ENCODE results near the gene HSD11B2. TPM values are rescaled to one million over a fixed set of nuclear protein-coding genes. Genes with fewer than 3 reads are reported as not detected.

The HSD11B2 gene
- total RNA-seq, 1 experiment from 2014 or later, result 9.7 TPM

DNA sequence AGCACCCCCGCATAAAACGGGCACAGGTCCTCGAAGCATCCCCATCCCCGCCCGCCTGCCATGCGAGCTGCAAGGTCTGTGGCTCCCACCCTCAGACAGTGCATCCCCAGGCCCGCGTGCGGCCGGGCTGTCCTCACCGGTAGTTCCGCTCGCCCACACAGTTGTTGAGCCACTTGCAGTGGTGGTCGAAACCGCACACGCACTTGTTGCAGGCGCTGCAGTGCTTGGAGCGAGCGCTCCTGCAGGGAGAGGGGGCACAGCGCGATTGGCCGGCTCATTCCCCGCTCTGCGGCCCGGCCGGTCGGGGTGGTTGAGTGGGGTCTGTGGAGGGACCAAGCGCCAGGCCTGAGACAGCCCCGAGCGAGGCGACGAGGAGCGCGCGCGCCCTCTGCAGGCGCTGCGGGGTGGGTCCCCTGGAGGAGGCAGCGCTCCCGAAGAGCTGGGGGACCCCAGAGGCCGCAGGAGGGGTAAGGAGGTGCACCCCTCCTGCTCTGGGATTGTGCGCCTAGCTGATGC lies 31.6 kb upstream of the HSD11B2 start:
- DNase-seq (ENCODE audit: low read depth, low spot score) (no peak), ATAC-seq (peak; percentile 72)
- TF ChIP-seq RAD21 (IDR thresholded peaks at IDR 0.05; ENCODE audit: low read depth) (peak; percentile 71), SRF (IDR thresholded peaks at IDR 0.05; ENCODE audit: low read depth) (no peak)
- TF ChIP-seq, protein P1, sequence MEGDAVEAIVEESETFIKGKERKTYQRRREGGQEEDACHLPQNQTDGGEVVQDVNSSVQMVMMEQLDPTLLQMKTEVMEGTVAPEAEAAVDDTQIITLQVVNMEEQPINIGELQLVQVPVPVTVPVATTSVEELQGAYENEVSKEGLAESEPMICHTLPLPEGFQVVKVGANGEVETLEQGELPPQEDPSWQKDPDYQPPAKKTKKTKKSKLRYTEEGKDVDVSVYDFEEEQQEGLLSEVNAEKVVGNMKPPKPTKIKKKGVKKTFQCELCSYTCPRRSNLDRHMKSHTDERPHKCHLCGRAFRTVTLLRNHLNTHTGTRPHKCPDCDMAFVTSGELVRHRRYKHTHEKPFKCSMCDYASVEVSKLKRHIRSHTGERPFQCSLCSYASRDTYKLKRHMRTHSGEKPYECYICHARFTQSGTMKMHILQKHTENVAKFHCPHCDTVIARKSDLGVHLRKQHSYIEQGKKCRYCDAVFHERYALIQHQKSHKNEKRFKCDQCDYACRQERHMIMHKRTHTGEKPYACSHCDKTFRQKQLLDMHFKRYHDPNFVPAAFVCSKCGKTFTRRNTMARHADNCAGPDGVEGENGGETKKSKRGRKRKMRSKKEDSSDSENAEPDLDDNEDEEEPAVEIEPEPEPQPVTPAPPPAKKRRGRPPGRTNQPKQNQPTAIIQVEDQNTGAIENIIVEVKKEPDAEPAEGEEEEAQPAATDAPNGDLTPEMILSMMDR (IDR thresholded peaks at IDR 0.05 in 2 of 3, conservative IDR thresholded peaks at IDR 0.05 in 1 of 3; ENCODE audit: borderline replicate concordance in 1 of 3, insufficient read depth in 1 of 3, low read depth in 2 of 3, low read length in 2 of 3), result peak; percentile 58 to 72 (median 65); a peak in 5 of 6 replicates
- Histone ChIP-seq H2AFZ (ENCODE audit: low read depth, low read length, poor library complexity, severe bottlenecking) (no peak overlapping the region), H3K27me3 (ENCODE audit: insufficient read depth, low read length) (no peaks in the 10 kb centered on the region), H3K9me2 (ENCODE audit: insufficient read depth) (no peaks in the 10 kb centered on the region), H3K36me3 (ENCODE audit: control insufficient read depth in 1 of 2, insufficient read depth in 2 of 2, low read length in 2 of 2) (no peaks in the 10 kb centered on the region), H3K9ac (ENCODE audit: low read length) (no peak overlapping the region), H4K20me1 (ENCODE audit: insufficient read depth) (no peaks in the 10 kb centered on the region), H3K4me1 (ENCODE audit: control insufficient read depth in 1 of 2, insufficient read depth in 2 of 2, low read length in 2 of 2) (peaks cover 16 to 28% of the 10 kb centered on the region in 2 experiments), H3K4me3 (replicated peaks in 1 of 2; ENCODE audit: low read depth in 1 of 2, low read length in 2 of 2) (no peak overlapping the region), H3K4me2 (ENCODE audit: low read length) (no peak overlapping the region), H3K9me3 (ENCODE audit: control insufficient read depth in 1 of 2, insufficient read depth in 1 of 2, low read depth in 1 of 2, low read length in 2 of 2) (no peaks in the 10 kb centered on the region), H3K79me2 (ENCODE audit: insufficient read depth, low read length) (no peaks in the 10 kb centered on the region), H3K27ac (ENCODE audit: low read depth, low read length) (no peak overlapping the region)
- RAD21 ChIA-PET (ENCODE audit: low non-redundant PET in 1 of 2, low total read pairs in 2 of 2, uncharacterized antibody in 2 of 2, unreplicated experiment in 2 of 2), result interaction anchor here in 1 of 2 experiments (0.9 kb wide), 1 partner anchor 139 kb away, joined by 5 read pairs; no protein-coding TSS in a partner anchor
- intact Hi-C loops (cut with micrococcal nuclease), result loop anchor here (5.0 kb wide), 1 partner anchor 137 kb away; no protein-coding TSS in a partner anchor
- CTCF ChIA-PET, result interaction anchor here (0.8 to 1.4 kb wide), 2 partner anchors 121 to 139 kb away, joined by 3 to 4 read pairs; no protein-coding TSS in a partner anchor
- POLR2A ChIA-PET, result no interaction called here
- no TSS peak for BruUV-seq (replicated peaks)

Data from HCT116 (cell line).